HG03175 (cell line): ENCODE measurements around the gene AK5.
"Not testable (repeated sequence)": the region's sequence is repeated elsewhere in the genome, so short reads cannot be mapped to it uniquely, and the experiment has no call there.

ENCODE experiments used
- ATAC-seq: cut with Tn5 transposase; IDR thresholded peaks from one replicate; pipeline ENCODE4 v1.9.1; 2021; ENCODE audit warnings: mild to moderate bottlenecking, moderate library complexity; ENCODE audit not compliant: unreplicated experiment

AK5 gene

DNA sequence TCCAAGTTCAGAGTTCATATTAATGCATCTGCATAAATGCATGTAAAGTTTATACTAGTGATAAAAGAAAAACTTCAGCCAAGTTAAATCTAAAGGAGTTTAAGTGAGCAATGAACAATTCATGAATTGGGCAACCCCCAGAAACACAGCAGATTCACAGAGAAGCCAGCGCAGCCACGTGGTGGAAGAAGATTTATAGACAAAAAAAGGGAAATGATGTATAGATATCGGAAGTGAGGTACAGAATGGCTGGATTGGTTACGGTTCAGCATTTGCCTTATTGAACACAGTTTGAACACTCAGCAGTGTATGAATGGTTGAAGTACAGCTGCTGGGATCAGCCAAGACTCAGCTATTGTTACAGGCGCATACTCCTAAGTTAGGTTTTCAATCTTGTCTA lies 5.7 kb downstream of the AK5 start:
- ATAC-seq = no peak

DNA sequence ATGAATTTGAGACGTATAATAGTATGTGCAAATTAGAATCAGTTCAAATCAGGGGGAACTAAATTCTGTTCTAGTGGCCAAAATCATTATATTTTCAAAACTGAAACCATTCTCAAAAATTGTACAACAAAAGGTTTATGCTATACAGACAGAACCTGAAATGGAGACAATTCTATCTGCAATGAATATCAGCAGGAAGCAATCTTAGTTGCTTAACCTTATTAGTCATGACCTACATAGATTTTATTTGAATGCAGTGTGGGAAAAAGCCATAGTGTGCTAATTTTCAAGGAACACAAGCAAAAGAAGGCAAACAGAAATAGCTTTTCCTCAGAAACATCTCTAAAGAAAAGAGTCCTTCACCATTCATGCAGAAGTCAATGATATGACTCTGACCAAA lies 6.5 kb downstream of the AK5 start:
- no peak for ATAC-seq

DNA sequence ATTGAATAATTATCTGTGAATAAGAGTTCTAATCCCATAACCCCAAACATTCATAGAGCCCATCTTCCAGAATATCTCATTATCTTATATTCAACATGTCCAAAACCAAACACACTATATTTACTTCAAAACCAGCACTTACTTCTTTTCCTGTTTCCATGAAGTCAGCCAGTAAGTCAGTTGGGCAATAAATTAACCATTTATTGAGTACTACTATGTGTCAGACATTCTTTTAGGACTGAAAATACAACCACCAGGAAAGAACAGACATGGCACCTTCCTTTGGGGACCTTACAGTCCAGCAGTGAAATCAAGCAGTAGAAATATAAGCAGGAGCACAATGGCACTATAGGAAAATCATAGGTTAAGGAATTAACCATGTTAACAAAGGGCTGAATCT lies 8.8 kb downstream of the AK5 start:
- no peak for ATAC-seq

DNA sequence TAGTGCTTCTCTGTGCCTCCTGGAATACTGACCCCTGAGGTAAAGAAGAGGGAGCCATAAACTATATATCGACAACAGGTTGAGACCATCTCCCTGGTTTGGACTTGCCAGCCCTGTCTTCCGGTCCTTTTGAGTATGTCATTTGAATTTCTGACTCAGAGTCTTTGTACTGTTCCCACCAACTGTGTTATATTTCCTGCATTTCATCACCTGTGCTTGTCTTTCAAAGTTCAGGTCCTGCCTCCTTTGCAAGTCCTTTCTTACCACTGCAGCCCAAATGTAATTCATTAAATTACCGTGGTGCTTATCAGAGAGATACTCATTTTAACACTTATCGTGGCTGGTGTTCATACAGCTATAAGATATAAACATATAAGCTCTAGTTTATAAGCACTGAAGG lies 10.7 kb downstream of the AK5 start:
- no peak for ATAC-seq

DNA sequence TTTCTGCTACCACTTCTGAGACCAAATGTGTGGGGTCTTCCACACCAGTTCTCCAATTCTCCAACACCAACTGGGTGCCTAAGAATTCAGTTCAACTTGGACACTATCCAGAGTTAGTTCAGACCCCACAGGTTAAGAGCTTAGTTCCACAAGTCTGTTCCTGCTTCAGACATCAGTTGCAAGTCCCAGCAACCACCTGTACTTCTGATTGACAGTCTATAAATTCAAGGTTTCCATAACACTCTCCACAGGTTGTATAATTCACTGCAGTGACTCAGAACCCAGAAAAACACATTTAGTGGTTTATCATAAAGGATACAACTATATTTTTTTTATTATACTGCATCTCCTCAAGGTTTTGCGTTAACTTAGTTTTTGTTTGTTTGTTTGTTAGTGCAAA lies 18.7 kb downstream of the AK5 start:
- ATAC-seq = no peak

DNA sequence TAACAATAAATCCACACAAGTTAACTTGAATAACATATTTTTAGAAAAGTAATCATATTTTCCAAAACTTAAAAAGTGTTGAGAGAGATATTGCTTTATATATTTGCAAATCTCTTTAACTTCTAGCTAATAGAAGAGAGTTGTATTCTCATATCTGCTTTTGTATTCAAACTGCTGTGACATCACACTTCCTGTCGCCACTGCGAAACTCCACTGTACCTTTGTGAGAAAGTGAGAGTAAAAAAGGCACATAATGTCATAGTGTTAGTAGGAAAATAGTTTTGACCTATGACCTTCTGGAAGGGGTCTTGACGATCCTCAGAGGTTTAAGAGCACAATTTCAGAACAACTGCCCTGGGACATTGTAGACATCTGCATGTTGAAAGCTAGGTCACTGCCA lies 21.6 kb downstream of the AK5 start:
- no peak for ATAC-seq

DNA sequence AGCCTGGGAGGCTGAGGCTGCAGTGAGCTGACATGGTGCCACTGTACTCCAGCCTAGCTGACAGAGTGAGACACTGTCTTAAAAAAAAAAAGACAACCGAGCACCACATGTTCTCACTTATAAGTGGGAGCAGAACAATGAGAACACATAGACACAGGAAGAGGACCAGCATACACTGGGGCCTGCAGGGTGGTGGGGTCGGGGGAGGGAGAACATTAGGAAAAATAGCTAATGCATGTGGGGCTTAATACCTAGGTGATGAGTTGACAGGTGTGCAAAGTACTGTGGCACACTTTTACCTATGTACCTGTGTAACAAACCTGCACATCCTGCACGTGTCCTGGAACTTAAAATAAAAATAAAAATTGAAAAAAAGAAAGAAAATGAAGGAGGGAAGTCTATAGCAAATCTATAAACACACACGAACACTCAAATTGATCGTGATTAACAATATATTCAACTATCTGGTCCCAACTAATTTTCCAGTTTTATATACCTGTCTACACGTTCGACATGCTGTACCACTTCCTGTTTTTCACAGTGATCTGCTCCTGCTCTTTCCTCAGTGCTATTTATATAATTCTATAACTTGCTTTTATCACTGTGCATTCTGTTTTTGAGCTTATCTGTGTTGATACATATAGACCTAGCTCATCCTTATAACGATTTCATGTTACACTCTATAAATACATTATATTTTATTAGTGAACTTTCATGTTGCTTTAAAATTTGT lies 27.2 kb downstream of the AK5 start:
- ATAC-seq = no peak

DNA sequence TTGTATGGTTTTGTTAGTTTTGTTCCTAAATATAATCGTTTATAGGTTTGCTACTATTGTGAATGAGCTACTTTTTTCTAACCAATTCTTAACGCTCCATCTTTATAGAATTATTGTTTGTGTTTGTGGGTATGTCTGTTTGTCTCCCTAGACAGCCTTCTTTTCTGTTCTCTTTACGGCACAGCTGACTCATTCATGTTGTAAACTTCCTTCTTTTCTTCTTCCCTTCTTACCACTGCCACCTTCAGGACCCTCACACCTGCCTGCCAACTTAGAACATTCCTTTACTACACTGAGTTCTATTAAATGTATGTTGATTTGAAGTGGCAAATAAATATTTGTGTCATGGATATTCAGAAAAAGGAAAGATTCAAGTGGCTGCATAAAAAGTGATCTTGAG lies 29.1 kb downstream of the AK5 start:
- ATAC-seq = no peak

DNA sequence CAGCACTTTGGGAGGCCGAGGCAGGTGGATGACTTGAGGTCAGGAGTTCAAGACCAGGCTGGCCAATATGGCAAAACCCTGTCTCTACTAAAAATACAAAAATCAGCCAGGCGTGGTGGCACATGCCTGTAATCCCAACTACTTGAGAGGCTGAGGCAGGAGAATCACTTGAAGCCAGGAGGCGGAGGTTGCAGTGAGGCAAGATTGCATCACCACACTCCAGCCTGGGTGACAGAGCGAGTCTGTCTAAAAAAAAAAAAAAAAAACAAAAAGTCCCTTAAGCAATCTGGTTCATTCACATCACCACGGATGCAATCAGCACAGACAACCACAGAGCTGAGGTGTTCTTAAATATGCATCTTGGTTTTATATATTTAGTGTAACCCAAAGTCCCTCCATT lies 30.5 kb downstream of the AK5 start:
- not testable (repeated sequence) for ATAC-seq

DNA sequence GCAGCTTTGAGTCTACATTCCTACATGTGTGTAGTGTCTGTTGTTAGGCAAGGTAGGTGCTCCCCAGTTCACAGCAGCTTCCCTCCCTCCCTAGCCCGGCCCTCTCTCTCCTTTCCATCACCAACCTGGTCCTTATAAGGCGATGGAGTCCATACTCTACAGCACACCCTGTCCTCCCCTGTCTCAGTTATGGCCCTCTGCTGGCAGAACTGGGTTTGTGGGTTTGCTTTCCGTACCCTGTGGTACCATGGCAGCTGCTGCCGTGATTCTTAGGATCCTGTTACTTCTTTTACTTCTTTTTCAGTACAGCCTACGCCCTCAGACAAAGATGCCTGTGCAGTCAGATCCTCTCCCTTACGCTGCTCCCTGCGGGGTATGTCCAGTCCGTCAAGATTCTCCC lies 31.7 kb downstream of the AK5 start:
- ATAC-seq = peak; percentile 66

DNA sequence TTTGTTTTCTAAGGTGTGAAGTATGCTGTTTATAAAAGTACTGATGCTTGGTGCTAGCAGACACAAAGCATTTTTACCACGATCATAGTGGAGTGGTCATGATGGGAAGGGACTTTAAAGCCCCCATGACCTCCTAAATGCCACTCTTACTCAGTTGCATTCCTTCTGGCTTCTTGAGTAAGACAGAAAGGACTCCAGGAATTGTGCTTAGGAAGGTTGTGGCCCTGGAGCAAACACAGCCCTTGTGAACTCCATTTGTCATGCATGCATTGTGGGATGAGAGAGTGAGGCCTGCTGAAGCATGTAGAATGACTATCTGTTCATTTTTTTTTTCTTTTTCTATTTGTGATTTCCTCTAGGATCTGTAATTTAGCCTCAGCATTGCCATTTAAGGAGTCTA lies 34.2 kb downstream of the AK5 start:
- ATAC-seq = no peak

DNA sequence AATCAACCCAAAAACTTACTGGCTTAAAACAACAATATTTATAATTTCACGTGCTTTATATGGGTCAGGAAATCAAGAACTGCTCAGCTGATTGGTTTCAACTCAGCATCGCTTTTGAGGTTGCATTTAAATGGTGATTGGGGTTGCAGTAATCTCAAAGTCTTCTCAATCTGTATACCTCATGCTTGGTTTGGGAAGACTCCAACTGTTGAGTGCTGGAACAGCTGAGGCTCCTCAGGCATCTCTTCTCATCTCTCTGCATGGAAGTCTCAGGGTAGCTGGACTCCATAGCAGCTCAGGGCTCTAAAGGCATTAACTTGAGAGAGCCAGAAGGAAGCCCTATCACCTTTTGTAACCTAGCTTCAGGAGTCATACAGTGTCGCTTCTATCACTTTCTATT lies 35.1 kb downstream of the AK5 start:
- no peak for ATAC-seq

DNA sequence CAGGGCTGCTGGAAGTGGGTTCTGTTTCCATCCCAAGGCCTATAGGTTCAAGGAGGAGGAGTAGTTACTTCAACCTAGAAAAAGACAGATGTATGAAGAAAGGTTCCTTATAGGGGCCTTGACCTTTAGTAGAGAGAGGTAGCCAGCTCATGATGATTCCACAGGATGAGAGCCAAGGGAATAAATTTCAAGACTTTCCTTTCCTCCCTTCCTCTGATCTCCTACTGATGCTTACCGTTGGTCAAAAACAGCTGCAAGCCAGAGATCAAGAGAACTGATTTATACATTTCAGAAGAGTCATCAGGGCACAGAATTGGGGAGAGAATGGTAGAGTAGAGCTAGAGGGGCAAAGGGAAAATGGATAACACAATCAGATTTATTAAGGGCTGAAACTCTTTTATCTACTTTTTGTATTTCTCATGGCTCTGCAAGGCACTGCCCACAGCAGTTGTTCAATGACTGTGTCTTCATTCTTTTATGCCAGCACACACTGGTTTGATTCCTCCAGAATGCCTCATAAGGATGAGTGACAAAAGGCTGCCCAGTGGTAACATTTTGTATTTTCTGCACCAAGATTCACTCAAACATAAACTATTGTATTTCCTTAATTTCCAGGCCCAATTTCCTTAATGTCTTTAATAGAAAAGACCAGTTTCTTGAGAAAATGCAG lies 37.4 kb downstream of the AK5 start:
- ATAC-seq = no peak

DNA sequence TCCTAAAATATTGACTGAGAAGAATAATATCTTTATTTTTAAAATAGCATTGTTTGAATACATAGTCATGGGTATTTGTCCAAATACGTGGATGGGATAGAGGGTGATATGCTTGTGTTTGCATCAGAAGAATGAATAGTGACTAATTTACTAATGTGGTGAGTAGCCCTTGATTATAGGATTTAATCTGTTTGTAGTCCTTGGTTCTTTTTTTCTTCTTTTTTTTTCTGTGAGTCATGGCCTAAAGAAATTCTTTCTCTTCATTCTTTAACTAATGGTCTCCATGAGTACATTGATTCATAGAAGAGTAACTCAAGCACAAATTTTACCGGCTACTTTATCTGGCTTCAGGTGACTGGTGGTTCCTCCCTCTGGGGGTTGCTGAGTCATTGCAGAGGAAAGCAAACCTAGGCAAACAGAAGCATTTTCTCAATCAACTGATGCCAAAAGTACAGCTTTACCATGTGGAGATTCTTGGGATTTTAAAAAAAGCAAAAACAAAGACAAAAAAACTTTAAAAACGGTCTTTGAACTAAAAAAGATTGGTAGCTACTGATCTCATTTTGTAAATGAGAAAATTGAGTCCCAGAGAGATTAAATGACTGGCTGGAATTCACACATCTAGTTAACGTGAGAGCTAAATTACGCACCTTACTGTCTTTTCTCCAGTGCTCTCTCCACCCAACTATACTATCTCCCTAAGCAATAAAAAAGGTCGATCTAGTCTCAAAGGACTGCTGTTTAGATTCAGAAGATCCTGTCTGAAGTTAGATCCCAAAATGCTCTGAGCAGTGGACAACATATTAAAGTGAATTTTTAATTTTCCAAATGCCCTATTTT lies 40.5 kb downstream of the AK5 start:
- no peak for ATAC-seq

DNA sequence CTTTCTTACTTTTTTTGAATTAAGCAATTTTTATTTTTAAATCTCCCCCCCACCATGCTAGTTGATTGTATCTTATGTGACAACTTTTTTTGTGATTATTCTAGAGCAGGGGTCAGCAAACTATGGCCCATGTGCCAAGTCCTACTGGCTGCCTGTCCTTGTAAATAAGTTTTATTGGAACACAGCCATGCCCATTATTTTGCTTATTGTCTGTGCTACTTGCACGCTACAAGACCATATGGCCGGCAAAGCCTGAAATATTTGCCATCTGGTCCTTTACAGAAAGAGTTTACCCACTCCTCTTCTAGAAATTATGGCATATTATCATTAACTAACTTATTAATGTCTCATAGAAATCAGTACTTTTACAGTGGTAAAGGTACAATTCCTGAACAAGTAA lies 51.7 kb downstream of the AK5 start:
- no peak for ATAC-seq

DNA sequence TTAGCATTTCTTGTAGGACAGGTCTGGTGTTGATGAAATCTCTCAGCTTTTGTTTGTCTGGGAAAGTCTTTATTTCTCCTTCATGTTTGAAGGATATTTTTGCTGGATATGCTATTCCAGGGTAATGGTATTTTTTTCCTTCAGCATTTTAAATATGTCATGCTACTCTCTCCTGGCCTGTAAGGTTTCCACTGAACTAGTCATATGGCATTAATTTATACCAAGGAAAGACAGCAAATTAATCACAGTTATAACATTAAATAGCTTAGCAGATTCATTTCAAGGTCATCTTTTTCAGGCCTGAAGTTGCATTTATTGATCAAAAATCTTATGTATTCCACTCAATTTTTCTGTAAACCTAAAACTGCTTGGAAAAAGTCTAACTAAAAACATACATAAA lies 54.9 kb downstream of the AK5 start:
- ATAC-seq = no peak

DNA sequence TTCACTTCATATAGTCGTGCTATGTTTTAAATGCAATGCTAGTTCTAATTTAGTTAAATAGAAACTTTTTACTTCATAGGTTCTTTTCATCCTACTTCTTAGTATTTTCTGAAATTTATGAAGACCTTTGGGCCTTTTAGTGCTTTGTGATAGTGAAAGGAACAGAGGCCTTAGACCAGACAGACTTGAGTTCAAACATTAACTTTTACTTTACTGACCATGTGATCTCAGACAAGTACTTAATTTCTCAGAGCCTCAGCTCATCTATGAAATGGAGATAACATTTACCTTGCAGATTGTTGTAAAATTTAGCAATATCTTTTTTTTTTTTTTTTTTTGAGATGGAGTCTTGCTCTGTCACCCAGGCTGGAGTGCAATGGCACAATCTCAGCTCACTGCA lies 57.5 kb downstream of the AK5 start:
- no peak for ATAC-seq

DNA sequence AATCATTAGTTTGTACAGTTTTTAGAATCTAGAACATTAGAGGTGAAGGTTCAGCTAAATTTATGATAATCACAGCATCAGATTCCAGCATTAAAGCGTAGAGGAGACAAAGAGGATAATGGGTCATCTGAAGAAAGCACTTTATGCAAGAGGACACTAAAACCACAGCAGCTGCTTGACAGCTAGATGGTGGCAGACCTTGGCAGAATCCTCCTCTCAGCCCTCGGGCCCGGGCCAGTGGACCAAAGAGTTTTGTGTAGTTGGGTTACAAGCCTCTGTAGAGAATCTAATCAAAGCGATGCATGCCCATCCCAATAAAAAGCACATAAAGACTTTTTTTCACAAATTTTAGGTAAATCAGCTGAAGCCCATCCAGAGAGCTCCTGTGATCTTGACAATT lies 59.4 kb downstream of the AK5 start:
- ATAC-seq = no peak

DNA sequence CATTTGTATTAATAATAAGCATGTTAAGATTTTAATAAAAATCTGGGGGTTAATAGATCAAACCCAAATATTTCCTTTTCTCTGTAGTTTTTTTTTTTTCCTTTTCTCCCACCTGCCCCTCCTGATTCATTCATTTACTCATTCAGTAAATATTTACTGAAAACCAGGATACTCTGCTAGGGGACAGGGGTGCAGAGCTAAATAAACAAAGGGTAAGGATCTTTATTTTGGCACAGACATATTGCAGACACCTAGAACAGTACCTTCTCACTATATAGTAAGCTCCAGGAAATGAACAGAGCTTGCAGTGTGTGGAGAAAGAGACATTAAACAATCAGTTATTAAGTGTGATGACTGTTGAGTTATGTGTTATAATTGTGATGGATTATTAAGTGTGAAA lies 60.9 kb downstream of the AK5 start:
- no peak for ATAC-seq

DNA sequence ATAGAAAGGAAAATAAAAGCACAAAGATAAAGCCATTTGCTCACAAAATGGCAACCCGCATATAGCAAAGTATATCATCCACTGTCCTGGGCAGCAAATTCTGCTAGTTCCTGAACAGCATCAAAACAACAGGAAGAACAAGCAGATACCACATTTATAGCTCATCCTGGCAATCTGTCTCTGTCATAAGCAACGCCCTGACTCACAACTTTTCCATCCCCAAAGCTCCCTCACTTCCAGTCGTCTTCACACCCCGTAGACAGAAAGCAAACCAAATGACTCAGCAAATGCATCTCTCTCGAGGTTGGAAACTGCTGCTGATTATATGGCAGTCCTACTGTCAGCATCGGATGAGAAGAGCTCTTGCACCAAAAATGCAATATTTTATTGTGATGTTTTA lies 65.8 kb downstream of the AK5 start:
- ATAC-seq = no peak

DNA sequence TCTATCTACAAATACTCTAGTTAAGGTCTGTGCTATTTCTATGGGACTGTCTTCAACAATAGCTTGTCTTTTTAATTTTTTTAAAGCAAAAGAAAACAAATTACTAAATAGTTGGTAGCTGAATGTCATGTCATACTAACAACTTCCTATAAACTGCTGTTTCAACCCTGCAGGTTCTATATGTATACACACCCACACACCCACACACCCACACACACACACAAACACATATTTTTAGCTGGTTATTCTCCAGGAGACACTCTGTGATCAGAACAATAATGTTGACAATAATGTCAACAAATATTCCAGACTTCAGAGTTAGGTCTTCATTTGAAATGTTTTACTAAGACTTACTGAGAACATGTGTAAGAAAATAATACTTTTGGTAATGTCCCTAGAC lies 66.7 kb downstream of the AK5 start:
- no peak for ATAC-seq

DNA sequence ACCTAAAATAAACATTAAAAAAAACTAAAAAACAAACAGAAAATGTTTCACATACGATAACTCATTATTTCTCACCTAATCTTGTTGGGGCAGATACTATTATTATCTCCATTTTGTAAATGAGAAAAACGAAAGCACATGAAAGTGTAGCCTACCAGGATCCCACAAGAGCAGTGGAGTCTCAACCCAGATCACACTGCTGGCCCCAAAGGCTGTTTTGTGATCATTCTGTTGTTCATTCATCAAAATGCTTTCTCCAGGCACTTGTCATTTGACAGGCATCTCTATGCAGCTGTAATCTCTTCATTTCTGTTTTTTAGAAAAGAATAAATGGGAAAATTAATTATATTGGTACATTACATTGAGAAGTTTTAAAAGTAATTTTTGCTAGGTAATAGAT lies 67.5 kb downstream of the AK5 start:
- no peak for ATAC-seq
